ENCODE data around the gene CEP131.

GRCh38 chr17:81176666-81177065, 46.1 kb downstream of the CEP131 start:
- TF ChIP-seq CTCF (IDR thresholded peaks at IDR 0.05; ENCODE audit: low read length) (no peak), EZH2 (optimal IDR thresholded peaks at IDR 0.05; ENCODE audit: low read depth, low read length) (no peak), EZH2phosphoT487 (IDR thresholded peaks at IDR 0.05; ENCODE audit: low read length) (no peak)
